B cell (primary cell): ENCODE measurements around the gene SHROOM2. TPM values are rescaled to one million over a fixed set of nuclear protein-coding genes. Genes with fewer than 3 reads are reported as not detected.

Source experiments
- ATAC-seq: fragments of 200-7000 bp; cut with Tn5 transposase; one replicate; pipeline ENCODE4 v1.10.0; 2021; ENCODE audit warnings: low read depth, mild to moderate bottlenecking, moderate number of reproducible peaks, moderate library complexity
- CTCF ChIA-PET: fragments of 350-600 bp; sonication (Branson Sonifier 250); formaldehyde crosslinking; loops from one replicate; lab custom pipeline; 2021; ENCODE audit warnings: antibody characterized with exemption, inconsistent platforms; lab: Charles Lee
- POLR2A ChIA-PET: fragments of 350-600 bp; sonication (Branson Sonifier 250); formaldehyde crosslinking; loops from one replicate; lab custom pipeline; 2021; ENCODE audit warnings: antibody characterized with exemption; lab: Charles Lee
- DNase-seq: peaks from one replicate; pipeline ENCODE4 v3.0.0; 2013
- H2AFZ ChIP-seq: 2 replicates; pipeline ENCODE4 v1.6.1; 2012; ENCODE audit warnings: mild to moderate bottlenecking, low read depth, low read length; ENCODE audit not compliant: insufficient read depth, poor library complexity, severe bottlenecking
- H3K27ac ChIP-seq, 2 donors: 1 replicate in 1 of 2; 2 replicates in 1 of 2; pipeline ENCODE4 v1.5.1; 2012 to 2013; ENCODE audit warnings: low read length in 2 of 2, mild to moderate bottlenecking in 2 of 2, moderate library complexity in 1 of 2
- H3K27me3 ChIP-seq, 4 experiments: fragments of 200-600 bp in 1 of 4; sonication (generic) in 1 of 4; replicated peaks in 1 of 4; 1 replicate in 2 of 4; 2 replicates in 2 of 4; pipeline versions ENCODE4 v1.6.1 to v1.7.0; 2013 to 2016; ENCODE audit warnings: low read length in 3 of 4, mild to moderate bottlenecking in 2 of 4, mixed read lengths in 1 of 4, moderate library complexity in 1 of 4; ENCODE audit not compliant: insufficient read depth in 4 of 4, control insufficient read depth in 3 of 4; ENCODE audit errors: control extremely low read depth in 1 of 4
- H3K36me3 ChIP-seq, 2 experiments: replicated peaks in 1 of 2; 1 replicate in 1 of 2; 2 replicates in 1 of 2; pipeline versions ENCODE4 v1.6.1 to v1.7.1; 2013; ENCODE audit warnings: low read length in 1 of 2; ENCODE audit not compliant: insufficient read depth in 2 of 2, control insufficient read depth in 1 of 2; ENCODE audit errors: control extremely low read depth in 1 of 2, extremely low read depth in 1 of 2
- H3K4me1 ChIP-seq, 2 donors: fragments of 200-600 bp in 1 of 2; sonication (generic) in 1 of 2; 1 replicate in 1 of 2; 2 replicates in 1 of 2; pipeline versions ENCODE4 v1.5.1 to v1.6.1; 2013 to 2017; ENCODE audit warnings: low read length in 2 of 2; ENCODE audit not compliant: control insufficient read depth in 2 of 2, insufficient read depth in 2 of 2
- H3K4me2 ChIP-seq: replicated peaks from 2 replicates; pipeline ENCODE3; 2012; ENCODE audit warnings: mild to moderate bottlenecking, low read depth, low read length; ENCODE audit not compliant: poor library complexity, severe bottlenecking
- H3K4me3 ChIP-seq, 5 experiments: fragments of 200-600 bp in 1 of 5; sonication (generic) in 1 of 5; 1 replicate in 3 of 5; 2 replicates in 2 of 5; pipeline versions ENCODE4 v1.5.1 to v1.7.0; 2011 to 2016; ENCODE audit warnings: low read length in 4 of 5, mild to moderate bottlenecking in 4 of 5, low read depth in 2 of 5, control low read depth in 1 of 5, moderate library complexity in 1 of 5; ENCODE audit not compliant: insufficient read depth in 1 of 5; ENCODE audit errors: control extremely low read depth in 1 of 5, extremely low read depth in 1 of 5
- H3K79me2 ChIP-seq: fragments of 200-600 bp; sonication (generic); one replicate; pipeline ENCODE4 v1.6.0; 2016; ENCODE audit warnings: low read length; ENCODE audit not compliant: control insufficient read depth, insufficient read depth
- H3K9ac ChIP-seq: fragments of 200-600 bp; sonication (generic); 2 replicates; pipeline ENCODE4 v1.6.1; 2017; ENCODE audit warnings: mild to moderate bottlenecking, low read length, moderate library complexity
- H3K9me3 ChIP-seq, 3 donors: one replicate each; pipeline versions ENCODE4 v1.6.1 to v1.7.1; 2013; ENCODE audit warnings: low read length in 2 of 3; ENCODE audit not compliant: control insufficient read depth in 2 of 3, insufficient read depth in 1 of 3; ENCODE audit errors: control extremely low read depth in 1 of 3
- H4K20me1 ChIP-seq: 2 replicates; pipeline ENCODE4 v1.6.0; 2012; ENCODE audit warnings: mild to moderate bottlenecking, low read length; ENCODE audit not compliant: insufficient read depth, control insufficient read depth, poor library complexity, severe bottlenecking
- H3K27ac Mint-ChIP-seq: one replicate; pipeline ENCODE4 v1.8.0; 2021; ENCODE audit warnings: mixed read lengths
- H3K27me3 Mint-ChIP-seq: one replicate; pipeline ENCODE4 v1.8.0; 2021; ENCODE audit warnings: mixed read lengths
- H3K4me1 Mint-ChIP-seq: one replicate; pipeline ENCODE4 v1.8.0; 2021; ENCODE audit warnings: mixed read lengths
- H3K4me3 Mint-ChIP-seq: one replicate; pipeline ENCODE4 v1.8.0; 2021; ENCODE audit warnings: mixed read lengths
- H3K9me3 Mint-ChIP-seq: one replicate; pipeline ENCODE4 v1.8.0; 2022; ENCODE audit warnings: mixed read lengths; ENCODE audit not compliant: insufficient read depth
- CTCF ChIP-seq: fragments of 200-600 bp; IDR thresholded peaks from one replicate; pipeline ENCODE4 v1.8.0; 2022; ENCODE audit warnings: antibody characterized with exemption, mild to moderate bottlenecking
- EZH2 ChIP-seq: IDR thresholded peaks from 2 replicates; pipeline ENCODE4 v1.6.1; 2012; ENCODE audit warnings: borderline replicate concordance, low read depth, mild to moderate bottlenecking, moderate library complexity, low read length; ENCODE audit not compliant: insufficient read depth, poor library complexity, severe bottlenecking
- WGBS: methylation state at CpG from one replicate; pipeline ENCODE4 v1.1.5; 2013; ENCODE audit warnings: missing lambda C conversion rate; ENCODE audit not compliant: insufficient coverage; 5-methylcytosine and 5-hydroxymethylcytosine counted together
- intact Hi-C: fragments of 100-400 bp; cut with micrococcal nuclease; formaldehyde crosslinking; loops from one replicate; pipeline ENCODE4 v1.10.0; 2022
- polyA plus RNA-seq: library from polyadenylated mRNA; depleted of rRNA; stranded (reverse); fragments of >200 nt; gene quantifications from 2 replicates; pipeline ENCODE4 v1.2.3, GENCODE V29; 2012
- total RNA-seq, 2 donors: library from RNA; stranded (reverse); fragments of 120-200 nt in 1 of 2; gene quantifications; 1 replicate in 1 of 2; 2 replicates in 1 of 2; pipeline versions ENCODE4 v1.2.3 to v1.2.4, GENCODE V29; 2013 to 2022

SHROOM2 gene
- total and polyA plus RNA-seq, 2 donors (not counting 1 experiment from before 2014, with no cell fraction given): not detected

GRCh38 chrX:9747644-9748043 is 38.6 kb upstream of the SHROOM2 start:
- H3K27ac Mint-ChIP-seq: no peak overlapping the region
- no peak overlapping the region for H3K4me3 ChIP-seq
- H3K27me3 ChIP-seq: peaks cover 0 to 4% (median 2%) of the 10 kb centered on the region in 4 experiments
- H3K79me2 ChIP-seq: no peaks in the 10 kb centered on the region
- no peak overlapping the region for H3K27ac ChIP-seq
- CTCF ChIA-PET: no interaction called here
- H2AFZ ChIP-seq: no peak overlapping the region
- DNase-seq: no peak
- peaks cover 0 to 13% (median 0%) of the 10 kb centered on the region in 3 donors for H3K9me3 ChIP-seq
- H3K27me3 Mint-ChIP-seq: peaks cover 3% of the 10 kb centered on the region
- no CpG with 5 or more reads among the region's 4 CpGs for WGBS
- POLR2A ChIA-PET: no interaction called here
- peaks cover 0 to 2% of the 10 kb centered on the region in 2 donors for H3K4me1 ChIP-seq
- no peak overlapping the region for H3K9ac ChIP-seq
- ATAC-seq: no peak
- intact Hi-C loops: no loop called here
- H3K9me3 Mint-ChIP-seq: no peaks in the 10 kb centered on the region
- H3K4me3 Mint-ChIP-seq: no peak overlapping the region
- H4K20me1 ChIP-seq: no peaks in the 10 kb centered on the region
- TF ChIP-seq CTCF (no peak), EZH2 (no peak)
- H3K4me1 Mint-ChIP-seq: peaks cover 6% of the 10 kb centered on the region
- no peaks in the 10 kb centered on the region for H3K36me3 ChIP-seq
- H3K4me2 ChIP-seq: no peak overlapping the region

GRCh38 chrX:9749146-9749692 is 37.0 kb upstream of the SHROOM2 start:
- H3K9me3 Mint-ChIP-seq: no peaks in the 10 kb centered on the region
- no peak for ATAC-seq

More at GRCh38 chrX:9749146-9749692, 37.0 kb upstream of the SHROOM2 start:
- Histone ChIP-seq H3K9ac (no peak overlapping the region), H3K36me3 (no peaks in the 10 kb centered on the region), H3K4me3 (no peak overlapping the region), H3K27me3 (peaks cover 0 to 4% (median 2%) of the 10 kb centered on the region in 4 experiments), H4K20me1 (no peaks in the 10 kb centered on the region), H3K9me3 (peaks cover 0 to 13% (median 0%) of the 10 kb centered on the region in 3 donors), H3K27ac (no peak overlapping the region), H2AFZ (no peak overlapping the region), H3K4me1 (peaks cover 0 to 2% of the 10 kb centered on the region in 2 donors), H3K79me2 (no peaks in the 10 kb centered on the region), H3K4me2 (no peak overlapping the region)
- TF ChIP-seq EZH2 (no peak), CTCF (no peak)
- peaks cover 6% of the 10 kb centered on the region for H3K4me1 Mint-ChIP-seq
- WGBS: no CpG with 5 or more reads among the region's 11 CpGs
- H3K27ac Mint-ChIP-seq: no peak overlapping the region
- no peak overlapping the region for H3K4me3 Mint-ChIP-seq
- peaks cover 3% of the 10 kb centered on the region for H3K27me3 Mint-ChIP-seq
- ChIA-PET CTCF (no interaction called here), POLR2A (no interaction called here)
- DNase-seq: no peak
- intact Hi-C loops: no loop called here
